ENCODE data around the gene ANO2. TPM values are rescaled to one million over a fixed set of nuclear protein-coding genes. Genes with fewer than 3 reads are reported as not detected.

ANO2 gene
- total RNA-seq, 2 experiments from 2014 or later = not detected

DNA sequence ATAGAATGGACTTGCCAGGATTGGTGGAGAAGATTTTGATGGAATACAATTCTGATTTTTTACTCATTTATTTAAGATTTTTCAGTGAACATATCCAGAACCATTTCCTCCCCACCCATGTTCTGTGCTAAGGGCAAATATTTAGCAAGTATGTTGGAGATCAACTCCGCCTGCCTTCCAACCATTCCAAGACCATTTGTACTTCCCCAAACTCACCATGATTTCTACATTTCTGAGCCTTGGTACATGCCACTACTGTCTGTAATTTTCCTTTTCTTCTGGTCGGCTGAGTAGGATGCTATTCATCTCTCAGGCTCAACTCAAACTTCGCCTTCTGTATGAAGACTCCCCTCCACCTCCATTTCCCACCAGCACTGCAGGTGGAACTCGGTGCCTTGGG lies 362.5 kb downstream of the ANO2 start:
- no peak overlapping the region for H3K27ac Mint-ChIP-seq
- H3K4me1 Mint-ChIP-seq (ENCODE audit: low read depth) = no peaks in the 10 kb centered on the region
- no peak for DNase-seq
- H3K27me3 Mint-ChIP-seq = peaks cover 4% of the 10 kb centered on the region
- no peak overlapping the region for H3K4me3 Mint-ChIP-seq
- intact Hi-C loops (cut with micrococcal nuclease) = no loop called here
- no peaks in the 10 kb centered on the region for H3K36me3 Mint-ChIP-seq (ENCODE audit: low read depth)
- CTCF ChIA-PET = no interaction called here
- POLR2A ChIA-PET = no interaction called here
- no peak for ATAC-seq
- TF ChIP-seq, protein P1, sequence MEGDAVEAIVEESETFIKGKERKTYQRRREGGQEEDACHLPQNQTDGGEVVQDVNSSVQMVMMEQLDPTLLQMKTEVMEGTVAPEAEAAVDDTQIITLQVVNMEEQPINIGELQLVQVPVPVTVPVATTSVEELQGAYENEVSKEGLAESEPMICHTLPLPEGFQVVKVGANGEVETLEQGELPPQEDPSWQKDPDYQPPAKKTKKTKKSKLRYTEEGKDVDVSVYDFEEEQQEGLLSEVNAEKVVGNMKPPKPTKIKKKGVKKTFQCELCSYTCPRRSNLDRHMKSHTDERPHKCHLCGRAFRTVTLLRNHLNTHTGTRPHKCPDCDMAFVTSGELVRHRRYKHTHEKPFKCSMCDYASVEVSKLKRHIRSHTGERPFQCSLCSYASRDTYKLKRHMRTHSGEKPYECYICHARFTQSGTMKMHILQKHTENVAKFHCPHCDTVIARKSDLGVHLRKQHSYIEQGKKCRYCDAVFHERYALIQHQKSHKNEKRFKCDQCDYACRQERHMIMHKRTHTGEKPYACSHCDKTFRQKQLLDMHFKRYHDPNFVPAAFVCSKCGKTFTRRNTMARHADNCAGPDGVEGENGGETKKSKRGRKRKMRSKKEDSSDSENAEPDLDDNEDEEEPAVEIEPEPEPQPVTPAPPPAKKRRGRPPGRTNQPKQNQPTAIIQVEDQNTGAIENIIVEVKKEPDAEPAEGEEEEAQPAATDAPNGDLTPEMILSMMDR (IDR thresholded peaks at IDR 0.05) = no peak
- no peaks in the 10 kb centered on the region for H3K9me3 Mint-ChIP-seq

DNA sequence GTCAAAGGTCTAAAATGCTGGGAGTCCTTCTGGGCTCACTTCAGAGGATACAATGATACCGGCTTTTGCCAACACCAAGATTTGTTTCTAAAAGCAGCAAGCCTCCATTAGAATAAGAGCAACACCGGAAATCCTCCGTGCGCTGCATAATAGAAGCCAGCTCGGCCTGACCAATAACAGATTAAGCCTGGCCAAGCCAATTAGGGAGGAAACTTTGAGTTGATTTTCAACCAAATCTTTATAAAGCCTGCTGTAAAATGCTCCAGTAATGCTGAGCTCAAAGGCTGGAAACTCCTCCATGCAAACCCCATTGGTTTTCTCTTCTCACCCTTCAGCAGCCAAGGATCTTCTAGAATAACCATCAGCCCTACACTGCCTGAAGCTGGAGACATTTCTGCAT lies 363.0 kb downstream of the ANO2 start:
- H3K27ac Mint-ChIP-seq = no peak overlapping the region
- H3K9me3 Mint-ChIP-seq = no peaks in the 10 kb centered on the region
- DNase-seq (no peak), ATAC-seq (no peak)
- no peaks in the 10 kb centered on the region for H3K4me1 Mint-ChIP-seq (ENCODE audit: low read depth)
- TF ChIP-seq, protein P1 (IDR thresholded peaks at IDR 0.05) = no peak
- intact Hi-C loops (cut with micrococcal nuclease) = no loop called here
- peaks cover 4% of the 10 kb centered on the region for H3K27me3 Mint-ChIP-seq
- ChIA-PET CTCF (no interaction called here), POLR2A (no interaction called here)
- H3K36me3 Mint-ChIP-seq (ENCODE audit: low read depth) = no peaks in the 10 kb centered on the region
- no peak overlapping the region for H3K4me3 Mint-ChIP-seq

DNA sequence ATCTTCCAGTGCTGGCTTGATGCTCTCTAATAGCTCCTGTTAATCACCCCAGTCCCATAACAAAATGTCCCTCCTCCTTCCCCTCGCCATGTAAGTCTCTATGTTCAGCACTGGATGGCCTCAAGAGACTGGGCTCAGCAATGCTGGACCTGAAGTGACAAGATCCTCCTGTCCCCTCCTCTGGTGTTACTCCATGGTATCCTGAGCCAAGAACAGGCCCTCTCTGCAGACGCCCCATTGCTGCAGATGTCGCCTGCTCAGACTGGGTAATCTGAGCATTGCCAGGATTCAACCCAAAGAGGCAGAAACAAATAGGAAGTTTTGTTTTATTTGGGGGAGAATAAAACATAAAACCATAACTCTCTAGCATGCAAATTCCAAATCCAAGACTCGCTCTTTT lies 363.4 kb downstream of the ANO2 start:
- H3K4me3 Mint-ChIP-seq = no peak overlapping the region
- no peak for DNase-seq
- H3K36me3 Mint-ChIP-seq (ENCODE audit: low read depth) = no peaks in the 10 kb centered on the region
- intact Hi-C loops (cut with micrococcal nuclease) = no loop called here
- no peaks in the 10 kb centered on the region for H3K9me3 Mint-ChIP-seq
- ChIA-PET CTCF (no interaction called here), POLR2A (no interaction called here)
- peaks cover 4% of the 10 kb centered on the region for H3K27me3 Mint-ChIP-seq
- no peak overlapping the region for H3K27ac Mint-ChIP-seq
- TF ChIP-seq, protein P1 (IDR thresholded peaks at IDR 0.05) = no peak
- no peaks in the 10 kb centered on the region for H3K4me1 Mint-ChIP-seq (ENCODE audit: low read depth)
- ATAC-seq = no peak

DNA sequence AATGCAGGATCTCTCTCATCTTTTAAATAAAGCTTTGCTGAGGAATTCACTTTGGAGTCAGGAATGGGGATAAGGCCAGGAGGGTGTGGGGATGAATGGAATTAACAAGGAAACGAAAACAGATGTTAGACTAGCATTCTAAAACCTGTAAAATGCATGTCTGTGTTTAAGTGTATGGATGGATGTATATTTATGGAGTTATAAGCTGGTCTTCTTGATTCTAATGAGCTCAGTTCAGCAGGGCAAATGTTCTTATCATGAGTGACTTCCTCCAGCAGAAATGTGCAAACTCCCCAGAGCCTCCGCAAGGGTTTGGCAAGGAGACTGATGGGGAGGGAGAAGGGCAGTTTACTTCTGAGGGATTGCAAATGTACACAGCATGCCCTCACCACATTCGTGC lies 364.0 kb downstream of the ANO2 start:
- H3K4me3 Mint-ChIP-seq = no peak overlapping the region
- H3K9me3 Mint-ChIP-seq = no peaks in the 10 kb centered on the region
- TF ChIP-seq, protein P1 (IDR thresholded peaks at IDR 0.05) = no peak
- no peak overlapping the region for H3K27ac Mint-ChIP-seq
- ATAC-seq = no peak
- H3K36me3 Mint-ChIP-seq (ENCODE audit: low read depth) = no peaks in the 10 kb centered on the region
- peaks cover 4% of the 10 kb centered on the region for H3K27me3 Mint-ChIP-seq
- no peak for DNase-seq
- no peaks in the 10 kb centered on the region for H3K4me1 Mint-ChIP-seq (ENCODE audit: low read depth)
- POLR2A ChIA-PET = no interaction called here
- intact Hi-C loops (cut with micrococcal nuclease) = no loop called here
- CTCF ChIA-PET = no interaction called here

DNA sequence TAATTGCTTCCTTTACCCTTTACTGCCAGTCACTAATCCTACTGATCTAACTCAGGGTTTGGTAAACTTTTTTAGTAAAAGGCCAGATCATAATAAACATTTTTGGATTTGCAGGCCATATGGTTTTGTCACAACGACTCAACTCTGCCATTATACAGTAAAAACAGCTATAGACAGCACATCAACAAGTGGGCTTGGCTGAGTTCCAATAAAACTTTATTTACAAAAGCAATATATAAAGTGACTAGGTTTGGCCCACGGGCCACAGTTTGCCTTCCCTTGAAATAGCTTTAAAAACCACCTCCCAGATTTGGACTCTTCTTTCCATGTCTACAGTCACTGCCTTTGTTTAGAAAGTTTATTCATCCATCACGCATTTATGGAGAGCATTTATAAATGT lies 366.3 kb downstream of the ANO2 start:
- TF ChIP-seq, protein P1 (IDR thresholded peaks at IDR 0.05) = no peak
- POLR2A ChIA-PET = no interaction called here
- Mint-ChIP-seq H3K9me3 (no peaks in the 10 kb centered on the region), H3K36me3 (ENCODE audit: low read depth) (no peaks in the 10 kb centered on the region), H3K4me1 (ENCODE audit: low read depth) (no peaks in the 10 kb centered on the region), H3K4me3 (no peak overlapping the region), H3K27ac (no peak overlapping the region), H3K27me3 (peaks cover 5% of the 10 kb centered on the region)
- CTCF ChIA-PET = no interaction called here
- intact Hi-C loops (cut with micrococcal nuclease) = no loop called here
- ATAC-seq (no peak), DNase-seq (no peak)

Data from activated CD8-positive, alpha-beta T cell treated with anti-CD3 and anti-CD28 coated beads for 36 hours (primary cell).